ENCODE results near the gene PRR35.

The PRR35 gene

GRCh38 chr16:522320-523096 lies 37.7 kb upstream of the PRR35 start:
- no peak for TF ChIP-seq POLR2AphosphoS5 (IDR thresholded peaks at IDR 0.05; ENCODE audit: low read depth, low read length)
- TF ChIP-seq FOXP2 (optimal IDR thresholded peaks at IDR 0.05; ENCODE audit: borderline replicate concordance, extremely low read depth, extremely low read length, insufficient read depth) = no peak
- no peak for TF ChIP-seq TAF1 (IDR thresholded peaks at IDR 0.05; ENCODE audit: borderline replicate concordance, insufficient read depth, low read length)
- no peak for TF ChIP-seq SIN3A (IDR thresholded peaks at IDR 0.05; ENCODE audit: borderline replicate concordance, insufficient read depth, low read length)

GRCh38 chr16:523097-523741 lies 37.0 kb upstream of the PRR35 start:
- TF ChIP-seq REST (IDR thresholded peaks at IDR 0.05; ENCODE audit: insufficient read depth in 1 of 2, low read depth in 2 of 2, low read length in 2 of 2) (no peak), POLR2AphosphoS5 (IDR thresholded peaks at IDR 0.05; ENCODE audit: low read depth, low read length) (0 out of 2 replicates have a peak, but pooled peaks have one; percentile 5)

GRCh38 chr16:524274-525040 lies 35.7 kb upstream of the PRR35 start:
- TF ChIP-seq POLR2AphosphoS5 (IDR thresholded peaks at IDR 0.05; ENCODE audit: low read depth, low read length) = peak; percentile 46; the same call in 1 of the 2 replicates
- TF ChIP-seq REST (IDR thresholded peaks at IDR 0.05; ENCODE audit: insufficient read depth in 1 of 2, low read depth in 2 of 2, low read length in 2 of 2) = no peak

GRCh38 chr16:525123-525519 lies 35.1 kb upstream of the PRR35 start:
- TF ChIP-seq FOXP2 (optimal IDR thresholded peaks at IDR 0.05; ENCODE audit: borderline replicate concordance, extremely low read depth, extremely low read length, insufficient read depth) (no peak), REST (IDR thresholded peaks at IDR 0.05; ENCODE audit: insufficient read depth in 1 of 2, low read depth in 2 of 2, low read length in 2 of 2) (no peak), POLR2AphosphoS5 (IDR thresholded peaks at IDR 0.05; ENCODE audit: low read depth, low read length) (no peak)

GRCh38 chr16:525520-526180 lies 34.5 kb upstream of the PRR35 start:
- no peak for TF ChIP-seq REST (IDR thresholded peaks at IDR 0.05; ENCODE audit: insufficient read depth in 1 of 2, low read depth in 2 of 2, low read length in 2 of 2)
- no peak for TF ChIP-seq SIN3A (IDR thresholded peaks at IDR 0.05; ENCODE audit: borderline replicate concordance, insufficient read depth, low read length)
- no peak for TF ChIP-seq FOXP2 (optimal IDR thresholded peaks at IDR 0.05; ENCODE audit: borderline replicate concordance, extremely low read depth, extremely low read length, insufficient read depth)
- no peak for TF ChIP-seq POLR2AphosphoS5 (IDR thresholded peaks at IDR 0.05; ENCODE audit: low read depth, low read length)
- TF ChIP-seq TAF1 (IDR thresholded peaks at IDR 0.05; ENCODE audit: borderline replicate concordance, insufficient read depth, low read length) = no peak
